Suprapubic skin (tissue), 4 donors: ENCODE measurements around the gene TXNRD3. TPM values are rescaled to one million over a fixed set of nuclear protein-coding genes. Genes with fewer than 3 reads are reported as not detected.

Source experiments
- DNase-seq, 2 donors: peaks; one replicate each; pipeline ENCODE4 v3.0.0-alpha.2; 2019; ENCODE audit warnings: low spot score in 2 of 2
- H3K27ac ChIP-seq: fragments of 200-600 bp; sonication (generic); one replicate; pipeline ENCODE4 v1.5.1; 2019
- H3K27me3 ChIP-seq: fragments of 200-600 bp; sonication (generic); one replicate; pipeline ENCODE4 v1.5.1; 2019
- H3K36me3 ChIP-seq: fragments of 200-600 bp; sonication (generic); one replicate; pipeline ENCODE4 v1.5.1; 2019
- H3K4me1 ChIP-seq: fragments of 200-600 bp; sonication (generic); one replicate; pipeline ENCODE4 v1.5.1; 2019
- H3K4me3 ChIP-seq: fragments of 200-600 bp; sonication (generic); one replicate; pipeline ENCODE4 v1.5.1; 2019; ENCODE audit warnings: mild to moderate bottlenecking
- H3K9me3 ChIP-seq: fragments of 200-600 bp; sonication (generic); one replicate; pipeline ENCODE4 v1.5.1; 2019
- EP300 ChIP-seq: sonication (generic); formaldehyde crosslinking; IDR thresholded peaks from one replicate; pipeline ENCODE4 v1.6.1; 2017; ENCODE audit warnings: antibody characterized with exemption
- POLR2A ChIP-seq, 2 donors: fragments of 450-650 bp; IDR thresholded peaks; one replicate each; pipeline ENCODE4 v1.6.1; 2017; ENCODE audit warnings: antibody characterized with exemption in 2 of 2, mild to moderate bottlenecking in 2 of 2, moderate library complexity in 2 of 2
- POLR2AphosphoS5 ChIP-seq, 3 donors: sonication (generic); formaldehyde crosslinking; IDR thresholded peaks; one replicate each; pipeline ENCODE4 v1.6.1; 2017; ENCODE audit warnings: antibody characterized with exemption in 3 of 3
- WGBS: methylation state at CpG from one replicate; pipeline ENCODE4 v1.1.5; 2018; 5-methylcytosine and 5-hydroxymethylcytosine counted together
- total RNA-seq, 4 donors: library from RNA; depleted of rRNA; stranded (reverse); fragments of >200 nt; gene quantifications; one replicate each; pipeline ENCODE4 v1.1.0, GENCODE V29; 2016
- TF ChIP-seq, protein P1 (sequence below), 2 donors: fragments of 200-600 bp in 1 of 2; fragments of 450-650 bp in 1 of 2; sonication (generic) in 1 of 2; IDR thresholded peaks; one replicate each; pipeline ENCODE4 v1.5.1; 2016 to 2019; ENCODE audit warnings: antibody characterized with exemption in 2 of 2, mild to moderate bottlenecking in 1 of 2, moderate library complexity in 1 of 2

TXNRD3 gene
- total RNA-seq, 4 donors from 2014 or later = 7.4 to 14.0 (median 11.3) TPM

DNA sequence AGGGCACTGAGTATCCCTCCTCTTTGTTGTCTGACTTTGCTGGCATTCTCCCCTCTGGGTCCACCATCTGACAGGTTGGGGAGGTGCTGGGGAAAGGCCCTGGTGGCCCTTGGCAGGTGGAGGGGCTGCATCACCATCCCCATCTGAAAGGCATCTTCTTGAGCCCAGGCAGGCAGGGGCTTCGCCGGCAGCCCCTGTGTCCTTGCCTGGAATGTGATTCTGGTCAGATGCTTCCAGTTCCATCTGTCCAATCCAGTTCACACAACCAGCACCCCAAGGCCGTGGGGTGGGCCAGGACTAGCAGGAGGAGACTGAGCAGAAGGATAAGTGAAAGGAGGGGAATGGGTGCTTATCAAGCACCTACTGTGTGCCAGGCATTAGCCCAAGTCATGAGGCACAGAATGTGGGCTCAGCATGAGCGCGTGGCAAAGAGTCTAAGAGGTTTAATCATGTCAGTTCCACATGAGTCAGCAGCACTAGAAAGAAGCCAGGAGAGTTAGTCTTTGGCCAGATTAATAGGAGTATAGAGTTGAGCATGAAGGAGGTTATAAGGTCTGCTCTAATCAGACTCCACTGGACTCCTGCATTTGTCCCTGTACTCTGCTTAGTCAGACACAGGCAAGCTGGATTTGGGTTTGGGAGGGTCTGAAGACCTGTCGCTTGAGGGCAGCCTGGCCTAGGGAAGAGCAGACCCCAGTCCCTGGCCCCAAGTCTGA lies 10.5 kb upstream of the TXNRD3 start:
- no peaks in the 10 kb centered on the region for H3K36me3 ChIP-seq
- H3K4me3 ChIP-seq = no peak overlapping the region
- WGBS = 70% methylated on average over 5 of the region's 6 CpGs
- H3K4me1 ChIP-seq = no peaks in the 10 kb centered on the region
- H3K9me3 ChIP-seq = no peaks in the 10 kb centered on the region
- no peak for DNase-seq
- no peak overlapping the region for H3K27ac ChIP-seq
- peaks cover 46% of the 10 kb centered on the region for H3K27me3 ChIP-seq
- no peak for TF ChIP-seq POLR2AphosphoS5 (IDR thresholded peaks at IDR 0.05)
- no peak for TF ChIP-seq EP300
- TF ChIP-seq, protein P1, sequence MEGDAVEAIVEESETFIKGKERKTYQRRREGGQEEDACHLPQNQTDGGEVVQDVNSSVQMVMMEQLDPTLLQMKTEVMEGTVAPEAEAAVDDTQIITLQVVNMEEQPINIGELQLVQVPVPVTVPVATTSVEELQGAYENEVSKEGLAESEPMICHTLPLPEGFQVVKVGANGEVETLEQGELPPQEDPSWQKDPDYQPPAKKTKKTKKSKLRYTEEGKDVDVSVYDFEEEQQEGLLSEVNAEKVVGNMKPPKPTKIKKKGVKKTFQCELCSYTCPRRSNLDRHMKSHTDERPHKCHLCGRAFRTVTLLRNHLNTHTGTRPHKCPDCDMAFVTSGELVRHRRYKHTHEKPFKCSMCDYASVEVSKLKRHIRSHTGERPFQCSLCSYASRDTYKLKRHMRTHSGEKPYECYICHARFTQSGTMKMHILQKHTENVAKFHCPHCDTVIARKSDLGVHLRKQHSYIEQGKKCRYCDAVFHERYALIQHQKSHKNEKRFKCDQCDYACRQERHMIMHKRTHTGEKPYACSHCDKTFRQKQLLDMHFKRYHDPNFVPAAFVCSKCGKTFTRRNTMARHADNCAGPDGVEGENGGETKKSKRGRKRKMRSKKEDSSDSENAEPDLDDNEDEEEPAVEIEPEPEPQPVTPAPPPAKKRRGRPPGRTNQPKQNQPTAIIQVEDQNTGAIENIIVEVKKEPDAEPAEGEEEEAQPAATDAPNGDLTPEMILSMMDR (IDR thresholded peaks at IDR 0.05) = no peak
- no peak for TF ChIP-seq POLR2A (IDR thresholded peaks at IDR 0.05)

DNA sequence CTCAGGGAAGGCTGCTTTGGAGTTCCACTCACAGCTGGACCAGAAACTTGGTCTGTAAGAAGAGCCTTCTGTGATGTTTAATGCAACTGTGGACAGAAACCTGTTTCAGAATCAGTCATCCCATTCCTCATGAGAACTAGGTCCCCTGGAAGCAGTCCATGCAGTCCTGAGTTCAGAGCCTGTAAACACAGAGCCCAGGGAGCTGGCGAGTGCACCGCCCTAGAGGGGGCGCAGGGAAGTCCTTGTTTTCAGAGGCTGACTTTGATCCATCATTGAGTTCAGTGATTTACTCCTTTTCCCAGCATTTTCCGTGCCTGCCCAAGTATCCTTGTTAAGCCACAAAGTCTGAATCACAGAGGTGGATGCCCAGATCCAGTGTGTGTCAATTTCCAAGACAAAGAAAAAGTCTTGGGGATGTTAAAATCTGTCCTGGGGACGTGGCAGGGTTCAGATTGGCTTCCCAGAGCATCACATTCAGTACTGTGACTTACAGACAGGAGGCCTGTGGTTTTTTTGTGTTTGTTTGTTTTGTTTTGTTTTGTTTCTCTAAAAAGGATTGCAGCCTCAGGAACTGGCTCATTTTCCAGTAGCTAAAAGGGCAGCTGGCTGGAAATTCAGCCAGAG lies 9.8 kb upstream of the TXNRD3 start:
- Histone ChIP-seq H3K4me3 (no peak overlapping the region), H3K27me3 (peaks cover 53% of the 10 kb centered on the region), H3K4me1 (no peaks in the 10 kb centered on the region), H3K27ac (no peak overlapping the region), H3K9me3 (no peaks in the 10 kb centered on the region), H3K36me3 (no peaks in the 10 kb centered on the region)
- TF ChIP-seq EP300 = no peak
- TF ChIP-seq POLR2A (IDR thresholded peaks at IDR 0.05) = no peak
- TF ChIP-seq, protein P1 (IDR thresholded peaks at IDR 0.05) = no peak
- TF ChIP-seq POLR2AphosphoS5 (IDR thresholded peaks at IDR 0.05) = no peak
- DNase-seq = no peak
- WGBS = 32% methylated on average over 4 of the region's 5 CpGs

DNA sequence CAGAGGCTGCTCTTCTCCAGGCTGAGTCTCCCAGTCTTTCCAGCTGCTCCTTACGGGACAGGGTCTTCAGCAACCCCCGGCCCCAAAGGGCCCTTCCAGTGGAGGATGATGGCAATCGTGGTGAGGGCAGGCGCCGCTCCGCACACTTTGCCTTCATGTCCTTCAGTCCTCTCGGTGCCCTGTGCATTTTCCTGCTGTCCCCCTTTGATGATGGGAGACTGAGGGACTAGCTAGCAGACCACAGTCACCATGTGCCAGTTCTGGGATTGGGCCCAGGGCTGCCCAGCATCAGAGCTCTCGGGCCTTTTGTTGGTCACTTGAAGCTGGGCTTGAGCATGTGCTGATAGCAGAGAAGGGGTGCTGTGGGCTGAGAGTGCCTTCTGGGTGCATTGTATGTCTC lies 8.8 kb upstream of the TXNRD3 start:
- H3K27ac ChIP-seq = no peak overlapping the region
- H3K27me3 ChIP-seq = peaks cover 61% of the 10 kb centered on the region
- H3K36me3 ChIP-seq = no peaks in the 10 kb centered on the region
- DNase-seq = no peak
- H3K4me1 ChIP-seq = no peaks in the 10 kb centered on the region
- no peak overlapping the region for H3K4me3 ChIP-seq
- 91% methylated on average over 5 of the region's 8 CpGs for WGBS
- no peaks in the 10 kb centered on the region for H3K9me3 ChIP-seq
- no peak for TF ChIP-seq POLR2A (IDR thresholded peaks at IDR 0.05)
- TF ChIP-seq POLR2AphosphoS5 (IDR thresholded peaks at IDR 0.05) = no peak
- TF ChIP-seq, protein P1 (IDR thresholded peaks at IDR 0.05) = no peak
- TF ChIP-seq EP300 = no peak

DNA sequence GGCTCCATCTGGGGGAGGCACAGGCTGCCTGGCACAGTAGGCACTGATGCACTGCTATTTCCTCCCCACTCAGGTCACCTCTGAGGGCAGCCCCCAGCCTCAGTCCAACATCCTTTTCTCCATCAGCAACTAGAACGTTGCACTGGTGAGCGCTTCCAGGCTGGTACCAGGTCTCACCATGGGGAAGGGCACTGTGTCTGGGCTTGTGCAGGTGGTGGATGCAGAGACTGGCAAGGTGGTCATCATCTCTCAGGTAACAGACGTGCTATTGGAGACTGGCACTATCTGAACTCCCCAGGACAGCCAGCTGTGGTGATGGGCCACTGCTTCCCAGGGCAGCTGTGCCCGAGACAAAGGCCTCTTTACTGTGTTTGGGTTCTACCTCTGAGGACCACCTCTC lies 8.3 kb upstream of the TXNRD3 start:
- no peak for DNase-seq
- TF ChIP-seq, protein P1 (IDR thresholded peaks at IDR 0.05) = no peak
- TF ChIP-seq POLR2AphosphoS5 (IDR thresholded peaks at IDR 0.05) (no peak), EP300 (no peak), POLR2A (IDR thresholded peaks at IDR 0.05) (no peak)
- Histone ChIP-seq H3K27ac (no peak overlapping the region), H3K4me1 (no peaks in the 10 kb centered on the region), H3K4me3 (no peak overlapping the region), H3K27me3 (peaks cover 61% of the 10 kb centered on the region), H3K36me3 (no peaks in the 10 kb centered on the region), H3K9me3 (no peaks in the 10 kb centered on the region)
- 60% methylated on average over 1 of the region's 4 CpGs for WGBS

DNA sequence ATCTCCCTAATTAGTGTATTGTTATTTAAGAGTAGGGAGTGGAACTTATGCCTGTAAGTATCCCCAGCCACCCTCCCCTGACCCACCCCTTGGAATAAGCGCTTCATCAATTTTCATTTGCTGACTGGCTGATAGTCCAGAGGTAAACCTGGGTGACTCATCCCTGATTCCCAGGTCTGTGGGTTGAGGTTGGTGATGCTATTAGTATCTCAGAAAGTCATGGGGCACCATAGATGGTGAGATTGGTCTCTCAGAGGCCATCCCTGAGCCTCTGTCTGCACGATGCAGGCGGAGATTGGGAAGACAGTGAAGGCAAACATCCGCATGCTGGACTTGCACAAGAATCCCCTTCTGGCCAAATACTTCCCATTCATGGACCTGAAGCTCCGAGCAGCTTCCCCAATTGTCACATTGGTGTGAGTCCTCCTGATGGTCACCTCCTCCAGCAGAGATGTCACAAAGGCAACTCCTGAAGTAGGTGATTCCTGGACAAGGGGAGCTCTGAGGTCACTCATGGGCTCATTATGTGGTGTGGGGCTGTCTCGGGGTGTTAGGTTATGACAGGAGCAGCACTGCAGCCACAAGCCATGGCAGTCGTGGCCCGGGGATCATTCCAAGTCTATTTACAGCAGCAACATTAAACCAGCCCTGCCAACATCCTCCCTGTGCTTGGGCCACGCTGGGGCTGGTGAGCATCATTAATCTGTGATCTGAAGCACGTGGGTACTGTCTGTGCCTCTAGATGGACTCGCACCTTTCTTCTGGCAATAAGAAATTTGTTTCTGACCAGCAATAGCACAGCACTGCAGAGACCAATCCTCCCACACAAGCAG lies 6.8 kb upstream of the TXNRD3 start:
- Histone ChIP-seq H3K27me3 (peaks cover 61% of the 10 kb centered on the region), H3K27ac (no peak overlapping the region), H3K36me3 (no peaks in the 10 kb centered on the region), H3K9me3 (no peaks in the 10 kb centered on the region), H3K4me1 (no peaks in the 10 kb centered on the region), H3K4me3 (no peak overlapping the region)
- DNase-seq = no peak
- no peak for TF ChIP-seq POLR2A (IDR thresholded peaks at IDR 0.05)
- TF ChIP-seq EP300 = no peak
- no peak for TF ChIP-seq POLR2AphosphoS5 (IDR thresholded peaks at IDR 0.05)
- TF ChIP-seq, protein P1 (IDR thresholded peaks at IDR 0.05) = no peak
- 85% methylated on average over 9 of the region's 11 CpGs for WGBS
